GM18505 (cell line): ENCODE data around the gene ENTR1.
"Not testable (repeated sequence)": the region's sequence is repeated elsewhere in the genome, so short reads cannot be mapped to it uniquely, and the experiment has no call there.

Experiments
- ATAC-seq: cut with Tn5 transposase; IDR thresholded peaks from one replicate; pipeline ENCODE4 v1.9.1; 2021; ENCODE audit not compliant: unreplicated experiment
- POLR2A ChIP-seq: IDR thresholded peaks from 4 replicates; pipeline ENCODE4 v1.6.1; 2011; ENCODE audit warnings: borderline replicate concordance; ENCODE audit not compliant: insufficient read depth, insufficient read length; ENCODE audit errors: extremely low read depth

ENTR1 gene

DNA sequence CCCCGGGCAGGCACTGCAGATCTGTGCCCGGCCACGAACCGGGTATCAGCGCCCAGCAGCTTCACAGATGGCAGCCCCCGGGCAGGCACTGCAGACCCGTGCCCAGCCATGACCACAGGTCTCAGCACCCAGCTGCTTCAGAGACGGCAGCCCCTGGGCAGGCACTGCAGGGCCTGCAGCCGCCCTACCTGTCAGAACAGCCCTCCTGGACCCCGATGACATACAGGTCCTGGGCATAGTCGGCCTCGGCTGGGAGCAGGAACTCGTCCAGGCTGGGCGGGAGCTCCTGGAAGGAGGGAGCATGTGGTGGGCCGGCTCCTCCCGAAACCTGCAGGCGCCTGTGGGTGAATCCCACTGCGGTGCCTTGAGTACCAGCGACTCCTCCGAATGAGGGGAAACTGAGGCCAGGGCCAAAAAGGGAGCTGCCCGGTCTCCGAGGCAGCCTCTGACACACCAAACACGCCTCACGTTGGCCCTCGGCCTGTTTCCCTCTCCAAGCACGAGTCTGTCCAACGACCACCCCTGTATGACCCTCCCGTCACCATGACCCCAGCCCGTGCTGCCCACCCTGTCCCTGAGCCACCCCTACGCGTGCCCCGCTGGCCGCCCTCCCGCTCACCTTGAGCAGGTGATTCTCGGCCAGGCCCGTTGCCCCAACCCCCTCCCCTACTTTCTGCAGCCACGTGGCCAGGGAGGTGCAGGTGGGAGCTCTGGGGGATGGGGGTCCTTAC, 23.6 kb upstream of the ENTR1 start:
- ATAC-seq, result no peak
- TF ChIP-seq POLR2A, result no peak

DNA sequence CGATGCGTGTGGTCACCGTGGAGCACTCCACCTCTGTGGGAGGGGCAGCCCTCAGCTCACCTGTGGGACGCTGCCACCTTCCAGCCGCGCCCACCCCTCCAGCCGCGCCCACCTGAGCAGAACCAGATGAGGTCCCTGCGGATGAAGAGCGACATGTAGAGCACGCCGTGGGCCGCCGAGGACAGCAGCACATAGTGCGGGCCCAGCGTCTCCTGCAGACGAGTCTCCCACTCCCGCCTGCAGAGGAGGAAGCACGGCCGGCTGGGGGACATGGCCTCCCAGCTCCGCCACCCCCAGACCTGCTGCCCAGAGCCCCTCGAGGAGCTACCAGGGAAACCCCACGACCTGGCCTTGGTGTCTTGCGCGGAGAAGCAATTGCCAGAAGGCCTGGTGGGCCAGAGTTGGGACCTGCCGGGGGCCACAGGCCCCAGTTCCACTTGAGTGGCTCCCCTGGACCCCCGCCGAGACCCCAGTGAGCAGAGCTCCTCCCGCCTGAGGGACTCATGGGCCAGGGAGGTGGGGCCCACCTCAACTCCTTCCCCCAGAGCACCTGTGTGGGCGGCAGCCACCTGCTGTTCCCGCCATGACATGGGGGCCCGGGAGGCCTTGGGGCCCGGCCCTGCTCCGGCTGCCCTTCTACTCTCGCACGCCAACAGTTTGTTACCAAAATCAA, 22.8 kb upstream of the ENTR1 start:
- no peak for ATAC-seq

DNA sequence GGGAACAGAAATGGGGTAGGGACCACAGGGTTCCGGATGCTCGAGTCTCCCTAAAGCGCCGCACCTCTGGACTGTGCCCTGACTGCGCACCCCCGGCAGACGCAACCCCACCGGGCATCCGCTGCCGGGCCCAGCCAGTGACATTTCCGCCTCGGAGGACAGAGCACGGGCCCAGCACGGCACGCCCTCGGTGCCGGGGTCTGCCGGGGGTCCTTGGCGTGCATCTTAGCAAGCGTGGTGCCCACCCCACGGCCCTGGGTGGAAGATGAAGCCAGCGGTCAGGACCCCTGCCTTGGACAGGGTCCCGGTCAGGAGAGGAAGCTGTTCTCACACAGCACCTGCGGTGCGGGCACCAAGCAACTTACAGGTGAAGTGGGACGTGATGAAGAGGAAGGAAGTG, 22.2 kb upstream of the ENTR1 start:
- no peak for ATAC-seq
- no peak for TF ChIP-seq POLR2A

More for the DNA sequence above, 22.8 kb upstream of the ENTR1 start:
- no peak for TF ChIP-seq POLR2A

DNA sequence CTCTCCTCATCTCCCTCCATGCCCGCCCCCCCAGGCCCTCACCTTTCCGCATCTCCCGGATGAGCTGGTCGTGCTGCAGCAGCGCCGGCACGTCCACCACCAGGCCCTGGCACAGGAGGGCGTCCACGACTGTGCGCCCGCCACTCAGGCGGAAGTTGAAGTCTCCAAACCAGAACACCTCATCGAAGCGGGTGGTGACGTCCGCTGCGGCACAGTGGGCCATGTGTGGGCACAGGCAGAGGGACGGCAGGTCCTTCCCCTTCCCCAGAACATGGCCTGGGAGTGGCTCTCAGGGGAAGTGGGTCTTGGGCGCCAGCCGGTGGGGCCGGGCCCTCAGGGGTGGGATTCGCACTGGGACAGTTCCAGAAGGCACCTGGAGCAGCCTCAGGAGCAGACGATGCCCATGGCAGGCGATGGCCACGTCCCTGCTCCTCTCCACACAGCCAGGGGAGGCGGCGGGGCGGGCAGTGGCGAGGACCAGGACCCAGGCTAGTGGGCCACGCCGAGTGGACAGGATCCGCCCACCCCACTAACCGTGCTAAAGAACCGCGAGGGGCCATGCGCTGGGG, 21.5 kb upstream of the ENTR1 start:
- ATAC-seq, result no peak
- no peak for TF ChIP-seq POLR2A

DNA sequence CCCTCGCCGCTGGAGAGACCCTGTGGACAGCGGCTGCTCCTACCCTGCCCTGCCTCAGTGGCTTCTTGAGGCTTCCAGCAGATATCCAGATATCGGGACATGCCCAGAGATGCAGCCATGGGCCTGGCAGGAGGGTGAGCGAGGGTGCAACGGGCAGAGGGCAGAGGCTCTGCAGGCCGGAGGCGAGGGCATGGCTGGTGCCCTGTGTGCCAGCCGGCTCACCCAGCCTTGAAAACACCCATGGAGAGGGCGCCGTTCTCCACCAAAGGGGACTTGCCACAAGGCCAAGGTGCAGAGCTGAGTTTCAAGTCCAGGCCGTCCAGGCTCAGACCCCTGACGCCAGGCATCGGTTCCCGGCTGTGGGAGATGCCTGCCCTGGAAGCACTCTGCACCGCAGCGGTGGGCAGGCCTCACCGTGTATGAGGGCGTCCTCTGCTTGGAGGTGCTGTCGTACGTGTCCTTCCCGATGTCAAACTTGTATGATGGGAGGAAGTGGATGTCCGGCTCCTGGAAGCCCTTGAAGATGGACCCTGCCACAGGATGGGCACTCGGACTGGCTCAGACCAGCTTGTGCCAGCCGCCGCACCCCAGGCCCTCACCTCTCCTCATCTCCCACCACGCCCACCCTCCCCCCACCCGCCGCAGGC, 20.3 kb upstream of the ENTR1 start:
- ATAC-seq, result no peak
- no peak for TF ChIP-seq POLR2A

DNA sequence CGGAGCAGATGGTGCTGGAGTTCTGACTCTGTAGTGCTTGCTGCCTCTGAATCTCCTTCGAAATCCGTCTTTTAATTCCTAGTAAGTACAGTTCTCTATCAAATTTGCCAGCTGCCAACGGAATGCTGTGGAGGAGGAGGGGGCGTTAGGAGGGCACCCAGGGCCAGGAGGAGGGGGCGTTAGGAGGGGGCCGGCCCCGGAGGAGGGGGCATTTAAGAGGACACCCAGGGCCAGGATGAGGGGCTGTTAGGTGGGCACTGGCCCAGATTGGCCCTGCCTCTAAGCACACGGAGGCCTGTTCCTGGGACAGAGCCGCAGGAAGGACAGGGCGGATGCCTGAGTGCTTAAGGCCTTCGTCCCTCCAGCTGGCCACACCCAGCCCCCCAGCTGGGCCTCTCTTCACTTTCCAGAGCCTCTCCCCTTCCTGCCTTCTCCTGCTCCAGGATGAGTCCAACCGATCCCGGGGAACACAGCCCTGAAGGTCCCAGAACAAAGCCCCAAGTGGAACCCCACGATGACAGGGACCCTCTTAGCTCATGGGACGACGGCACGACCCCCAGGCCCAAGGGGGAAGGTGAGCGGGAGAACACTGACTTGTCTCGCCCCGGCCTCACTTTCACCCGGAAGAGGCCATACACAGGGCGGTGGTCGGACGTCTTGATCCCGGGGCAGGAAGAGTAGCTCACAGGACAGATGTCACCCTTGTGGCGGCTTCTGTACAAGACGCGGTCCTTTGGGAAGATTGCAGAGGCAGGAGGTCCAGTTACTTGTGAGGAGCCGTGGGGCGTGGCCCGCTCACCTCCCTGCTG, 19.5 kb upstream of the ENTR1 start:
- no peak for TF ChIP-seq POLR2A
- ATAC-seq, result no peak

DNA sequence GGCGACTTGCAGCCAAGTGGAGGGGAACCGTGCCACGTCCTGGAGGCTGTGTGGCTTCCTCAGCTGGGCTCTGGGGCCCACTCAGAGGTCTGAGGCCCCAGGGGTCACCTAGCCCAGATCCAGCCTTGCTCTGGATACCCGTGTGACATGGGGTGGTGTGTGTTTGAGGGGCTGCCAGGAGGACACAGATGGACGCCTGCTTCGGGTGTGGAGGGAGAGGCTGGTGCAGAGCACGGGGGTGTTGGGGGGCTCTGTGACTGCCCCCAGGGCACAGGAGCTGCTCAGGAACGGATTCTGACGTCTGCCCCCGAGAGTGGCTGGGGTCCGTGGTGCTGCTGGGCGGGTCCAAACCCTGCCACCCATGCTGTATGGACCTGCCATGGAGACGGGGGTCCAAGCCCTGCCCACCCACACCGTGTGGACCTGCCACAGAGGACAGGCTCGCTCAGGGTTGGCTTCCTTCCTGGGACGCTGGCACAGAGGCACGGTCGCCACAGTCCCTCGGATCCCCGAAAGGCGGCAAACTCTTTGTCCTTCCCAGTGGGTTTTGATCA, 18.7 kb upstream of the ENTR1 start:
- ATAC-seq, result no peak
- no peak for TF ChIP-seq POLR2A

DNA sequence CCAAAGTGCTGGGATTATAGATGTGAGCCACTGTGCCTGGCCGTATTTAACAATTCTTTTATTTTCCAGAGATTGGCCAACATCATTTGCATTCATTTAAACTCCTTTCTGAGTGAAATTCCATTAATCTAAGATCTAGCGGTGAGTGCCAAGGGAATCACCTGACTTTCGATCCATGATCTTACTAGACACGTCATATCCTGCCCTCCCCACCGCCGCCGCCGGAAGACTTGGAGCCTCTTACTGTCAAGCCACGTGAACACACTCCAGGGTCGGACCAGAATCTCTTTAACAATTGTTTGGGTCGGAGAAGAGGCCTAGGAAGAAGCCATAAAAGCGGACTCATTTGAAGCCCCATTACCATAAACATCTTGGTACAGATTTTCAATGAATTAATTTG, 16.4 kb upstream of the ENTR1 start:
- TF ChIP-seq POLR2A, result no peak
- no peak for ATAC-seq

DNA sequence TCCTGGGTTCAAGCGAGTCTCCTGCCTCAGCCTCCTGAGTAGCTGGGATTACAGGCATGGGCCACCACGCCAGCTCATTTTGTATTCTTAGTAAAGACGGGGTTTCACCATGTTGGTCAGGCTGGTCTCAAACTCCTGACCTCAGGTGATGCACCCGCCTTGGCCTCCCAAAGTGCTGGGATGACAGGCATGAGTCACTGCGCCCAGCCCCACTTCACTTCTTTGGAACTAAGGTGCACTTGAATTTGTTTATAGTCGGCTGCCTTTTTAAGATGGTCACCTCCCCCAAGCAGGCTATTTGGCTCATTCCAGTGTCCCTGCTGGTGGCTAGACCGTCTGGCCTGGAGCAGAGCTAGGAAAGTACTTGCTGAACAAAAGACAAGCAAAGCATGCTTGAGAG, 15.0 kb upstream of the ENTR1 start:
- ATAC-seq, result not testable (repeated sequence)

DNA sequence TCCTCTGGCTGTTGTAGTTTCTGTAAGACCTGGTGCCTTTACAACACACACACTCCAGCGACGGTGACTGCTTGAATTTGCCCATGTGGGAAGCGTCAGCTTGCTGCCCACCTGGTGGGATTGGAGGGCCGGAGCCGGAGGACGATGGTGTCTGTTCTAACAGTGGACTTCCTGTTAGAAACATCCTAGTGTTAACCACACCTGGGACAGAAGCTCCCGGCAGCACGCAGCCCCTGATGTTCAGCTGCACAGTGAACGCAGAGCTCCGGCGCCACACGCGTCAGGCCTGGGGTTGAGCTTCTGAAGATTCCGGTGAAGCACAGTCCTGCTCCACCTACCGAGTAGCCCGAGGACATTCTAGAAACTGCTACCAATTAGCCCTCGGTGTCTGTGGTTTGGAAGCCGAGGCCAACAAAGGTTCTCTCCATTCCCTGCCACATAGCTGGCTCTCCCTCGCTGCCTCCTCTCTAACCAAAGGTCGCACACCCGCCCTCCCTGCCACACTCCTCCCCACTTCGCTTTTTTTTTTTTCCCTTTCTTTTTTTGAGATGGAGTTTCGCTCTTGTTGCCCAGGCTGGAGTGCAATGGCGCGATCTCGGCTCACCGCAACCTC, 14.4 kb upstream of the ENTR1 start:
- ATAC-seq, result no peak
- TF ChIP-seq POLR2A, result no peak

DNA sequence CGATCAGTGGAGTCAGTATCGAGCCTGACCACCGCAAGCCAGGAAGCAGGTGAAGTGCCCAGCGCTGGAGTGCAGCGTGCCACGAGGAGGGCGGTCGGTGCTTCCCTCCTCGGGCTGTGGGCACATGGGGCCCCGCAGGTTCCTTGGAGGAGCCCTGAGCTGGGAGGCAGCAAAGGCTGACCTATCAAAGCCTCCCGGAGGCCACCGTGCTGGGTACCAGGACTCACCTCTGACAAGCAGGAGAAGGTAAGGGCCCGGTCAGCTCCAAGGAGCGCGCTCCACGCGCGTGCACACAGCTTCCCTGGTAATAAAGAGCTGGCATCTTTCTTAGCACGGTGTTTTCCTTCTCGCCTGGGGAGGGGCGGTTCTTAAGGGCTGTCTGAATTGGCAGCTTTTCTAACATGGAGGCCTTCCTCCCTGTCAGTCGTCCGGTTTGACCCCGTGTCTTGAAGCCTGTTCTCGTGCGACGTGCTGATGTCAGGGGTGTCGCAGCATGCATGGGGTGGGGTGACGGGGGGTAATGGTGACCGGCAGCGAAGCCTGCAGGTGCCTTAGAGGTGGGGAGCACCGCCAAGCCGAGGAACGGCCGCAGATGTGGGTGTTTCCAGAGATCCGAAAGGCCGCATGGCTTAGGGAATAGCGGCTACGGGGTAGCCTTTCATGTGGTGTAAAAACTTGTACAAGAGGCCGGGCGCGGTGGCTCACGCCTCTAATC, 13.2 kb upstream of the ENTR1 start:
- no peak for TF ChIP-seq POLR2A

DNA sequence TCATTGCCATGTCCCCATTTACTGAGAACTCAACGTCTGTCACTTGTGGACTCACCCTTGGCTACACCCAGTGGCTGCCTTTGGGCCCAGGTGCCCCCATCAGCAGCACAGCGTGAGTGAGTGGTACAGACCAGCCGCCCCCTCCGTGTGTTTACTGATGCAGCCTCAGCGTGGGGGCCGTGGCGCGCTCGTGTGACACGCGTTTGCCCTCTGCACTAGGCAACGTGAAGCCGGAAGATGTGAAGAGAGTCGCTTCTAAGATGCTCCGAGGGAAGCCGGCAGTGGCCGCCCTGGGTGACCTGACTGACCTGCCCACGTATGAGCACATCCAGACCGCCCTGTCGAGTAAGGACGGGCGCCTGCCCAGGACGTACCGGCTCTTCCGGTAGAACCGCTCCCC, 12.5 kb upstream of the ENTR1 start:
- no peak for ATAC-seq
- TF ChIP-seq POLR2A, result no peak

More for the DNA sequence above, 13.2 kb upstream of the ENTR1 start:
- no peak for ATAC-seq
